ENCODE results near the gene CARD10.

- TF ChIP-seq CTCF (IDR thresholded peaks at IDR 0.05 in 4 of 5, conservative IDR thresholded peaks at IDR 0.05 in 1 of 5) (no peak), POLR2A (IDR thresholded peaks at IDR 0.05) (no peak)
Observed at GRCh38 chr22:37473437-37473946, 45.7 kb downstream of the CARD10 start.
